Measurements from ENCODE around the gene MS4A3.

- TF ChIP-seq EP300 (IDR thresholded peaks at IDR 0.05; ENCODE audit: borderline replicate concordance) (no peak), FOXM1 (IDR thresholded peaks at IDR 0.05; ENCODE audit: borderline replicate concordance, low read depth) (no peak), CREB1 (IDR thresholded peaks at IDR 0.05; ENCODE audit: low read depth) (no peak), TEAD4 (IDR thresholded peaks at IDR 0.05) (no peak), RAD21 (IDR thresholded peaks at IDR 0.05; ENCODE audit: low read depth) (no peak), EGR1 (IDR thresholded peaks at IDR 0.05) (no peak), TCF12 (IDR thresholded peaks at IDR 0.05; ENCODE audit: low read depth) (no peak), TAF1 (IDR thresholded peaks at IDR 0.05; ENCODE audit: low read depth) (no peak)
- TF ChIP-seq, protein P1, sequence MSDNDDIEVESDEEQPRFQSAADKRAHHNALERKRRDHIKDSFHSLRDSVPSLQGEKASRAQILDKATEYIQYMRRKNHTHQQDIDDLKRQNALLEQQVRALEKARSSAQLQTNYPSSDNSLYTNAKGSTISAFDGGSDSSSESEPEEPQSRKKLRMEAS (IDR thresholded peaks at IDR 0.05): no peak
- TF ChIP-seq, protein P2, sequence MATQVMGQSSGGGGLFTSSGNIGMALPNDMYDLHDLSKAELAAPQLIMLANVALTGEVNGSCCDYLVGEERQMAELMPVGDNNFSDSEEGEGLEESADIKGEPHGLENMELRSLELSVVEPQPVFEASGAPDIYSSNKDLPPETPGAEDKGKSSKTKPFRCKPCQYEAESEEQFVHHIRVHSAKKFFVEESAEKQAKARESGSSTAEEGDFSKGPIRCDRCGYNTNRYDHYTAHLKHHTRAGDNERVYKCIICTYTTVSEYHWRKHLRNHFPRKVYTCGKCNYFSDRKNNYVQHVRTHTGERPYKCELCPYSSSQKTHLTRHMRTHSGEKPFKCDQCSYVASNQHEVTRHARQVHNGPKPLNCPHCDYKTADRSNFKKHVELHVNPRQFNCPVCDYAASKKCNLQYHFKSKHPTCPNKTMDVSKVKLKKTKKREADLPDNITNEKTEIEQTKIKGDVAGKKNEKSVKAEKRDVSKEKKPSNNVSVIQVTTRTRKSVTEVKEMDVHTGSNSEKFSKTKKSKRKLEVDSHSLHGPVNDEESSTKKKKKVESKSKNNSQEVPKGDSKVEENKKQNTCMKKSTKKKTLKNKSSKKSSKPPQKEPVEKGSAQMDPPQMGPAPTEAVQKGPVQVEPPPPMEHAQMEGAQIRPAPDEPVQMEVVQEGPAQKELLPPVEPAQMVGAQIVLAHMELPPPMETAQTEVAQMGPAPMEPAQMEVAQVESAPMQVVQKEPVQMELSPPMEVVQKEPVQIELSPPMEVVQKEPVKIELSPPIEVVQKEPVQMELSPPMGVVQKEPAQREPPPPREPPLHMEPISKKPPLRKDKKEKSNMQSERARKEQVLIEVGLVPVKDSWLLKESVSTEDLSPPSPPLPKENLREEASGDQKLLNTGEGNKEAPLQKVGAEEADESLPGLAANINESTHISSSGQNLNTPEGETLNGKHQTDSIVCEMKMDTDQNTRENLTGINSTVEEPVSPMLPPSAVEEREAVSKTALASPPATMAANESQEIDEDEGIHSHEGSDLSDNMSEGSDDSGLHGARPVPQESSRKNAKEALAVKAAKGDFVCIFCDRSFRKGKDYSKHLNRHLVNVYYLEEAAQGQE (IDR thresholded peaks at IDR 0.05; ENCODE audit: low read depth): no peak
Measured at GRCh38 chr11:60080535-60080934, 24.1 kb downstream of the MS4A3 start.
